Liver (tissue), 3 donors: Measurements from ENCODE around the gene TP73.

ENCODE experiments used
- GABPA ChIP-seq, 2 donors: IDR thresholded peaks in 1 of 2; conservative IDR thresholded peaks in 1 of 2; 2 replicates each; pipeline ENCODE4 v1.6.1; 2016; ENCODE audit warnings: antibody characterized with exemption in 2 of 2, mild to moderate bottlenecking in 1 of 2, moderate library complexity in 1 of 2
- RAD21 ChIP-seq, 2 donors: IDR thresholded peaks; 2 replicates each; pipeline ENCODE4 v1.6.1; 2016; ENCODE audit warnings: antibody characterized with exemption in 2 of 2, mild to moderate bottlenecking in 2 of 2
- SP1 ChIP-seq: IDR thresholded peaks from 2 replicates; pipeline ENCODE4 v1.6.1; 2018; ENCODE audit warnings: antibody characterized with exemption, mild to moderate bottlenecking
- YY1 ChIP-seq: IDR thresholded peaks from 2 replicates; pipeline ENCODE4 v1.6.1; 2016; ENCODE audit warnings: antibody characterized with exemption, mild to moderate bottlenecking
- TF ChIP-seq, protein P1 (sequence below): IDR thresholded peaks from 2 replicates; pipeline ENCODE4 v1.6.1; 2016; ENCODE audit warnings: antibody characterized with exemption, mild to moderate bottlenecking
- TF ChIP-seq, protein P2 (sequence below): fragments of 150-350 bp; IDR thresholded peaks from 2 replicates; pipeline ENCODE4 v1.5.1; 2017; ENCODE audit warnings: improper control_type of control experiment, low read depth, low read length; ENCODE audit not compliant: missing input control
- TF ChIP-seq, protein P3 (sequence below): IDR thresholded peaks from 2 replicates; pipeline ENCODE4 v1.6.1; 2016; ENCODE audit warnings: antibody characterized with exemption
- donor health status: healthy.
- donor health status: healthy.

GRCh38 chr1:3662080-3662671 is 9.9 kb downstream of the TP73 start:
- TF ChIP-seq GABPA (IDR thresholded peaks at IDR 0.05 in 1 of 2, conservative IDR thresholded peaks at IDR 0.05 in 1 of 2): no peak
- no peak for TF ChIP-seq RAD21 (IDR thresholded peaks at IDR 0.05)
- TF ChIP-seq, protein P1, sequence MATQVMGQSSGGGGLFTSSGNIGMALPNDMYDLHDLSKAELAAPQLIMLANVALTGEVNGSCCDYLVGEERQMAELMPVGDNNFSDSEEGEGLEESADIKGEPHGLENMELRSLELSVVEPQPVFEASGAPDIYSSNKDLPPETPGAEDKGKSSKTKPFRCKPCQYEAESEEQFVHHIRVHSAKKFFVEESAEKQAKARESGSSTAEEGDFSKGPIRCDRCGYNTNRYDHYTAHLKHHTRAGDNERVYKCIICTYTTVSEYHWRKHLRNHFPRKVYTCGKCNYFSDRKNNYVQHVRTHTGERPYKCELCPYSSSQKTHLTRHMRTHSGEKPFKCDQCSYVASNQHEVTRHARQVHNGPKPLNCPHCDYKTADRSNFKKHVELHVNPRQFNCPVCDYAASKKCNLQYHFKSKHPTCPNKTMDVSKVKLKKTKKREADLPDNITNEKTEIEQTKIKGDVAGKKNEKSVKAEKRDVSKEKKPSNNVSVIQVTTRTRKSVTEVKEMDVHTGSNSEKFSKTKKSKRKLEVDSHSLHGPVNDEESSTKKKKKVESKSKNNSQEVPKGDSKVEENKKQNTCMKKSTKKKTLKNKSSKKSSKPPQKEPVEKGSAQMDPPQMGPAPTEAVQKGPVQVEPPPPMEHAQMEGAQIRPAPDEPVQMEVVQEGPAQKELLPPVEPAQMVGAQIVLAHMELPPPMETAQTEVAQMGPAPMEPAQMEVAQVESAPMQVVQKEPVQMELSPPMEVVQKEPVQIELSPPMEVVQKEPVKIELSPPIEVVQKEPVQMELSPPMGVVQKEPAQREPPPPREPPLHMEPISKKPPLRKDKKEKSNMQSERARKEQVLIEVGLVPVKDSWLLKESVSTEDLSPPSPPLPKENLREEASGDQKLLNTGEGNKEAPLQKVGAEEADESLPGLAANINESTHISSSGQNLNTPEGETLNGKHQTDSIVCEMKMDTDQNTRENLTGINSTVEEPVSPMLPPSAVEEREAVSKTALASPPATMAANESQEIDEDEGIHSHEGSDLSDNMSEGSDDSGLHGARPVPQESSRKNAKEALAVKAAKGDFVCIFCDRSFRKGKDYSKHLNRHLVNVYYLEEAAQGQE: no peak
- TF ChIP-seq, protein P2, sequence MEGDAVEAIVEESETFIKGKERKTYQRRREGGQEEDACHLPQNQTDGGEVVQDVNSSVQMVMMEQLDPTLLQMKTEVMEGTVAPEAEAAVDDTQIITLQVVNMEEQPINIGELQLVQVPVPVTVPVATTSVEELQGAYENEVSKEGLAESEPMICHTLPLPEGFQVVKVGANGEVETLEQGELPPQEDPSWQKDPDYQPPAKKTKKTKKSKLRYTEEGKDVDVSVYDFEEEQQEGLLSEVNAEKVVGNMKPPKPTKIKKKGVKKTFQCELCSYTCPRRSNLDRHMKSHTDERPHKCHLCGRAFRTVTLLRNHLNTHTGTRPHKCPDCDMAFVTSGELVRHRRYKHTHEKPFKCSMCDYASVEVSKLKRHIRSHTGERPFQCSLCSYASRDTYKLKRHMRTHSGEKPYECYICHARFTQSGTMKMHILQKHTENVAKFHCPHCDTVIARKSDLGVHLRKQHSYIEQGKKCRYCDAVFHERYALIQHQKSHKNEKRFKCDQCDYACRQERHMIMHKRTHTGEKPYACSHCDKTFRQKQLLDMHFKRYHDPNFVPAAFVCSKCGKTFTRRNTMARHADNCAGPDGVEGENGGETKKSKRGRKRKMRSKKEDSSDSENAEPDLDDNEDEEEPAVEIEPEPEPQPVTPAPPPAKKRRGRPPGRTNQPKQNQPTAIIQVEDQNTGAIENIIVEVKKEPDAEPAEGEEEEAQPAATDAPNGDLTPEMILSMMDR: no peak
- TF ChIP-seq, protein P3, sequence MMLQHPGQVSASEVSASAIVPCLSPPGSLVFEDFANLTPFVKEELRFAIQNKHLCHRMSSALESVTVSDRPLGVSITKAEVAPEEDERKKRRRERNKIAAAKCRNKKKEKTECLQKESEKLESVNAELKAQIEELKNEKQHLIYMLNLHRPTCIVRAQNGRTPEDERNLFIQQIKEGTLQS: no peak
- no peak for TF ChIP-seq YY1
- no peak for TF ChIP-seq SP1
